SIG-M5 treated with dmso at 0.1 percent for 504 hours (cell line): Measurements from ENCODE around the gene IFFO2.
"Not testable (repeated sequence)": the region's sequence is repeated elsewhere in the genome, so short reads cannot be mapped to it uniquely, and the experiment has no call there.

ENCODE experiments used
- DNase-seq: peaks from one replicate; lab custom pipeline; 2025; ENCODE audit not compliant: unreplicated experiment; lab: John Stamatoyannopoulos, UW

Gene IFFO2

GRCh38 chr1:18900303-18900841, 56.1 kb downstream of the IFFO2 start:
- DNase-seq, result no peak

- no peak for DNase-seq
These were observed 57.0 kb downstream of the IFFO2 start for GRCh38 chr1:18899363-18900049.

- no peak for DNase-seq
These were observed 57.9 kb downstream of the IFFO2 start for GRCh38 chr1:18898567-18898966.

GRCh38 chr1:18895317-18895716, 61.2 kb downstream of the IFFO2 start:
- DNase-seq, result no peak

GRCh38 chr1:18893120-18893519, 63.4 kb downstream of the IFFO2 start:
- no peak for DNase-seq

- DNase-seq, result not testable (repeated sequence)
These were observed 64.6 kb downstream of the IFFO2 start for GRCh38 chr1:18891858-18892257.

- no peak for DNase-seq
These were observed 65.1 kb downstream of the IFFO2 start for GRCh38 chr1:18891426-18891780.

- no peak for DNase-seq
These were observed 65.6 kb downstream of the IFFO2 start for GRCh38 chr1:18890706-18891425.

GRCh38 chr1:18886003-18886335, 70.5 kb downstream of the IFFO2 start:
- no peak for DNase-seq

GRCh38 chr1:18885311-18886002, 71.0 kb downstream of the IFFO2 start:
- no peak for DNase-seq

- no peak for DNase-seq
These were observed 71.7 kb downstream of the IFFO2 start for GRCh38 chr1:18884727-18885126.

- no peak for DNase-seq
These were observed 72.1 kb downstream of the IFFO2 start for GRCh38 chr1:18884419-18884717.

GRCh38 chr1:18883636-18884418, 72.6 kb downstream of the IFFO2 start:
- peak; percentile 38 for DNase-seq

GRCh38 chr1:18883079-18883478, 73.4 kb downstream of the IFFO2 start:
- DNase-seq, result no peak

GRCh38 chr1:18882486-18882885, 74.0 kb downstream of the IFFO2 start:
- DNase-seq, result no peak

GRCh38 chr1:18881642-18882431, 74.6 kb downstream of the IFFO2 start:
- no peak for DNase-seq

- no peak for DNase-seq
These were observed 75.3 kb downstream of the IFFO2 start for GRCh38 chr1:18881164-18881563.

- no peak for DNase-seq
These were observed 75.9 kb downstream of the IFFO2 start for GRCh38 chr1:18880585-18880984.

GRCh38 chr1:18879791-18880309, 76.6 kb downstream of the IFFO2 start:
- DNase-seq, result no peak

GRCh38 chr1:18879215-18879790, 77.2 kb downstream of the IFFO2 start:
- DNase-seq, result no peak
